HAP-1 (cell line): ENCODE results near the gene HOXC9.

Experiments used
- DNase-seq, 2 experiments: peaks; one replicate each; pipeline ENCODE4 v3.0.0-alpha.2; 2016 to 2020; ENCODE audit warnings: low spot score in 2 of 2
- H3K27me3 ChIP-seq: fragments of 250-450 bp; sonication (Bioruptor Pico); 2 replicates; pipeline ENCODE4 v1.5.1; 2020; ENCODE audit warnings: low read depth, mild to moderate bottlenecking, moderate library complexity
- H3K36me3 ChIP-seq: fragments of 250-450 bp; sonication (Bioruptor Pico); replicated peaks from 2 replicates; pipeline ENCODE4 v1.5.1; 2020; ENCODE audit warnings: mild to moderate bottlenecking
- H3K4me1 ChIP-seq: fragments of 250-450 bp; sonication (Bioruptor Pico); 2 replicates; pipeline ENCODE4 v1.5.1; 2020; ENCODE audit warnings: mild to moderate bottlenecking
- H3K4me3 ChIP-seq: fragments of 250-450 bp; sonication (Bioruptor Pico); 2 replicates; pipeline ENCODE4 v1.5.1; 2020; ENCODE audit warnings: mild to moderate bottlenecking, moderate library complexity
- H3K9me3 ChIP-seq: fragments of 250-450 bp; sonication (Bioruptor Pico); 2 replicates; pipeline ENCODE4 v1.5.1; 2020; ENCODE audit warnings: mild to moderate bottlenecking, moderate library complexity
- in situ Hi-C: fragments of 300-500 bp; cut with MboI; formaldehyde crosslinking; loops from 3 replicates; pipeline ENCODE4 v1.14.3; 2020; ENCODE audit warnings: low sequenced_read_pairs, inconsistent platforms, mixed read lengths

The HOXC9 gene

GRCh38 chr12:54042970-54043853, 43.3 kb downstream of the HOXC9 start:
- no peaks in the 10 kb centered on the region for H3K9me3 ChIP-seq
- no peak for DNase-seq
- peaks cover 92% of the 10 kb centered on the region for H3K27me3 ChIP-seq
- H3K36me3 ChIP-seq, result no peaks in the 10 kb centered on the region
- H3K4me3 ChIP-seq, result no peak overlapping the region
- no peaks in the 10 kb centered on the region for H3K4me1 ChIP-seq
- in situ Hi-C loops, result no loop called here

- H3K4me1 ChIP-seq, result no peaks in the 10 kb centered on the region
Observed at GRCh38 chr12:54044425-54045103, 44.6 kb downstream of the HOXC9 start.

GRCh38 chr12:54045401-54045800, 45.4 kb downstream of the HOXC9 start:
- Histone ChIP-seq H3K36me3 (no peaks in the 10 kb centered on the region), H3K4me1 (peaks cover 2% of the 10 kb centered on the region; the same call in 1 of the 2 replicates), H3K4me3 (no peak overlapping the region), H3K9me3 (no peaks in the 10 kb centered on the region), H3K27me3 (peaks cover 91% of the 10 kb centered on the region)
- no peak for DNase-seq
- in situ Hi-C loops, result no loop called here

More at GRCh38 chr12:54044425-54045103, 44.6 kb downstream of the HOXC9 start:
- no peak for DNase-seq
- H3K4me3 ChIP-seq, result no peak overlapping the region
- H3K9me3 ChIP-seq, result no peaks in the 10 kb centered on the region
- in situ Hi-C loops, result no loop called here
- H3K36me3 ChIP-seq, result no peaks in the 10 kb centered on the region
- H3K27me3 ChIP-seq, result peaks cover 91% of the 10 kb centered on the region

- in situ Hi-C loops, result no loop called here
- no peak overlapping the region for H3K4me3 ChIP-seq
- H3K9me3 ChIP-seq, result no peaks in the 10 kb centered on the region
- no peak for DNase-seq
- peaks cover 2% of the 10 kb centered on the region; the same call in 1 of the 2 replicates for H3K4me1 ChIP-seq
- H3K27me3 ChIP-seq, result peaks cover 91% of the 10 kb centered on the region
- no peaks in the 10 kb centered on the region for H3K36me3 ChIP-seq
Observed at GRCh38 chr12:54045868-54046521, 46.0 kb downstream of the HOXC9 start.

GRCh38 chr12:54046809-54047159, 46.8 kb downstream of the HOXC9 start:
- H3K4me3 ChIP-seq, result no peak overlapping the region
- in situ Hi-C loops, result no loop called here
- DNase-seq, result no peak
- H3K9me3 ChIP-seq, result no peaks in the 10 kb centered on the region
- peaks cover 93% of the 10 kb centered on the region for H3K27me3 ChIP-seq
- no peaks in the 10 kb centered on the region for H3K36me3 ChIP-seq
- H3K4me1 ChIP-seq, result peaks cover 2% of the 10 kb centered on the region

GRCh38 chr12:54047160-54047963, 47.4 kb downstream of the HOXC9 start:
- H3K27me3 ChIP-seq, result peaks cover 94% of the 10 kb centered on the region
- in situ Hi-C loops, result no loop called here
- no peak for DNase-seq

GRCh38 chr12:54047964-54048303, 48.0 kb downstream of the HOXC9 start:
- Histone ChIP-seq H3K9me3 (no peaks in the 10 kb centered on the region), H3K27me3 (peaks cover 96% of the 10 kb centered on the region), H3K36me3 (no peaks in the 10 kb centered on the region), H3K4me3 (no peak overlapping the region), H3K4me1 (peaks cover 5% of the 10 kb centered on the region)
- DNase-seq, result no peak
- in situ Hi-C loops, result no loop called here

More at GRCh38 chr12:54047160-54047963, 47.4 kb downstream of the HOXC9 start:
- peaks cover 5% of the 10 kb centered on the region for H3K4me1 ChIP-seq
- no peak overlapping the region for H3K4me3 ChIP-seq
- no peaks in the 10 kb centered on the region for H3K9me3 ChIP-seq
- no peaks in the 10 kb centered on the region for H3K36me3 ChIP-seq

- H3K27me3 ChIP-seq, result peaks cover 97% of the 10 kb centered on the region
- in situ Hi-C loops, result no loop called here
- H3K4me3 ChIP-seq, result no peak overlapping the region
- DNase-seq, result no peak
- no peaks in the 10 kb centered on the region for H3K36me3 ChIP-seq
- peaks cover 5% of the 10 kb centered on the region for H3K4me1 ChIP-seq
- no peaks in the 10 kb centered on the region for H3K9me3 ChIP-seq
Observed at GRCh38 chr12:54048406-54049093, 48.6 kb downstream of the HOXC9 start.

GRCh38 chr12:54049108-54049507, 49.1 kb downstream of the HOXC9 start:
- H3K27me3 ChIP-seq, result peaks cover 96% of the 10 kb centered on the region
- H3K4me3 ChIP-seq, result no peak overlapping the region
- in situ Hi-C loops, result no loop called here
- H3K4me1 ChIP-seq, result peaks cover 5% of the 10 kb centered on the region
- DNase-seq, result no peak
- H3K36me3 ChIP-seq, result no peaks in the 10 kb centered on the region
- H3K9me3 ChIP-seq, result no peaks in the 10 kb centered on the region

GRCh38 chr12:54050482-54050810, 50.5 kb downstream of the HOXC9 start:
- H3K27me3 ChIP-seq, result peaks cover 82% of the 10 kb centered on the region
- no peak overlapping the region for H3K4me3 ChIP-seq
- in situ Hi-C loops, result no loop called here
- peaks cover 9% of the 10 kb centered on the region for H3K4me1 ChIP-seq
- H3K36me3 ChIP-seq, result no peaks in the 10 kb centered on the region
- no peak for DNase-seq
- H3K9me3 ChIP-seq, result no peaks in the 10 kb centered on the region

GRCh38 chr12:54051026-54051842, 51.3 kb downstream of the HOXC9 start:
- in situ Hi-C loops, result no loop called here
- Histone ChIP-seq H3K4me1 (peaks cover 9% of the 10 kb centered on the region), H3K9me3 (no peaks in the 10 kb centered on the region), H3K36me3 (no peaks in the 10 kb centered on the region), H3K27me3 (peaks cover 75% of the 10 kb centered on the region), H3K4me3 (no peak overlapping the region)
- no peak for DNase-seq

- H3K4me3 ChIP-seq, result no peak overlapping the region
- in situ Hi-C loops, result no loop called here
Observed at GRCh38 chr12:54051874-54052437, 52.0 kb downstream of the HOXC9 start.

More at GRCh38 chr12:54051874-54052437, 52.0 kb downstream of the HOXC9 start:
- no peaks in the 10 kb centered on the region for H3K36me3 ChIP-seq
- H3K9me3 ChIP-seq, result no peaks in the 10 kb centered on the region
- DNase-seq, result peak; percentile 22 to 54
- peaks cover 9% of the 10 kb centered on the region for H3K4me1 ChIP-seq
- peaks cover 67% of the 10 kb centered on the region for H3K27me3 ChIP-seq
